Measurements from ENCODE around the gene ZNF740. TPM values are rescaled to one million over a fixed set of nuclear protein-coding genes. Genes with fewer than 3 reads are reported as not detected.
A peak's percentile ranks its signal among the peaks of the same experiment; 100 is the strongest.

The ZNF740 gene
- polyA plus RNA-seq, 2 donors, result 4.7 to 5.3 TPM

DNA sequence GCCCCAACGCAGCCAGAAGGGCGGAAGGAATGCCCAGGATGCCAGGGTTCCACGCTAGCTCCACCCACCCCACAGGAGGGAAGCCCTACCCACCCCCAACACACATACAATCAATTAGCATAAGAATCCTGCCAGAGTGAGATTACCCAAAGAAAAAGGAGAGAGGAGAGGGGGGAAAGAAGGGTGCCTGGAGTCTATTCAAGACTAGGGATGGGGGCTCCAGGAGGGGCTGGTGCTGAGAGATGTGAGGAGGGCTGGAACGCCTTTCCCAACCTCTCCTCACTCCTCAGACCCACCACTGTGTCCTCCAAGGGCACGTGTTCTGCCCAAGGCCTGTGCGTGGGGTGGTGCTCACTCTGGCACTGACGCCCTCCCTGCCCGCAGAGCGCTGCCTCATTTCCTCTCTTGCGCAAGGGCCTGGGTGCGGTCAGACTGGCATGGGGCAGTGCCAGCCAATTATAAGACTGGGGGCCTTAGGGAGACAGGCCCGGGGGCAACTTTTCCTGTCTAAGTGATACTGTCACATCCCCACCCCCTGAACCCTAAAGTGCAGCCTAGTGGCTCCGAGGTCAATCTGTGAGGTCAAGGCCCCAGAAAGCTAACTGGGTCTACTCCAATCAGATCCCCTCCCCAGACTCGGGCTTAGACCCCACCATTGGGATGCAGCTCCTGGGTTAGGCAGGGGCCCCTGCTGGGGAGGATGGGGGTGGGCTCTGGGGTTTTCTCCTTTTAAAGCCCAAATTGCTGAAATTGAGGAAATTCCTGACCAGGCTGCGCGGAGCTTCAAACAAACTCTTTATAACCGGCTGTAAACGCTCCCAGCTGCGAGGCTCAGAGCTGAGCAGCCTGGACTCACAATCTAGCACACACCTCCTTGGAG lies 36.8 kb downstream of the ZNF740 start:
- WGBS, 2 donors, result 42 to 51% methylated on average over 19 of the region's 19 CpGs
- Histone ChIP-seq H3K4me3 (ENCODE audit: low read depth in 1 of 2, low read length in 2 of 2) (peak overlapping the region; percentile 11 to 75), H3K4me1 (ENCODE audit: control insufficient read depth in 2 of 2, insufficient read depth in 2 of 2, low read length in 1 of 2) (peaks cover 8 to 20% of the 10 kb centered on the region in 2 donors), H3K27me3 (ENCODE audit: control insufficient read depth in 1 of 2, insufficient read depth in 2 of 2, low read length in 2 of 2) (no peaks in the 10 kb centered on the region), H3K9me3 (ENCODE audit: control insufficient read depth in 2 of 2, insufficient read depth in 1 of 2, low read depth in 1 of 2, low read length in 1 of 2) (no peaks in the 10 kb centered on the region), H3K36me3 (ENCODE audit: control insufficient read depth in 2 of 2, insufficient read depth in 2 of 2, low read length in 1 of 2) (peaks cover 18 to 31% of the 10 kb centered on the region in 2 donors), H3K27ac (ENCODE audit: low read depth in 2 of 2, low read length in 1 of 2) (peak overlapping the region; percentile 99 to 100)

DNA sequence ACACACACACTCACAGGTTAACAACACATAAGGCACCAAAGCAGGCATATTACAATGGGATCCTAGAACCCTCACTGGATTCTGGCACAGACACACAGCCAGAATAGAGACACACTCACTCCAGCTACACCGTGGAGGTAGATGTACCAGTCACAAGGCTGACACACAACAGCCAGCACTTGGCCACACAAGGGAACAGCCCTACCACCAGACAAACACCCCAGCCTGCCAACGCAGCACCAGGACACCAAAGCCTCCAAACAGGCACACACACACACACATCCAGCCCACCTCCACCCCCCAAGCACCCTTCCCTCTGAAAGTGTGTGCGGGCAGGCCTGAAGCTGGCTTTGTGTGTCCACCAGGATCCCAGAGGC lies 37.4 kb downstream of the ZNF740 start:
- Histone ChIP-seq H3K4me1 (ENCODE audit: control insufficient read depth in 2 of 2, insufficient read depth in 2 of 2, low read length in 1 of 2) (peaks cover 8 to 26% of the 10 kb centered on the region in 2 donors), H3K27me3 (ENCODE audit: control insufficient read depth in 1 of 2, insufficient read depth in 2 of 2, low read length in 2 of 2) (no peaks in the 10 kb centered on the region), H3K27ac (ENCODE audit: low read depth in 2 of 2, low read length in 1 of 2) (peak overlapping the region; percentile 99 to 100), H3K4me3 (ENCODE audit: low read depth in 1 of 2, low read length in 2 of 2) (peak overlapping the region; percentile 11 to 75), H3K9me3 (ENCODE audit: control insufficient read depth in 2 of 2, insufficient read depth in 1 of 2, low read depth in 1 of 2, low read length in 1 of 2) (no peaks in the 10 kb centered on the region), H3K36me3 (ENCODE audit: control insufficient read depth in 2 of 2, insufficient read depth in 2 of 2, low read length in 1 of 2) (peaks cover 17 to 27% of the 10 kb centered on the region in 2 donors)
- 40% methylated on average over 3 of the region's 3 CpGs for WGBS, 2 donors

DNA sequence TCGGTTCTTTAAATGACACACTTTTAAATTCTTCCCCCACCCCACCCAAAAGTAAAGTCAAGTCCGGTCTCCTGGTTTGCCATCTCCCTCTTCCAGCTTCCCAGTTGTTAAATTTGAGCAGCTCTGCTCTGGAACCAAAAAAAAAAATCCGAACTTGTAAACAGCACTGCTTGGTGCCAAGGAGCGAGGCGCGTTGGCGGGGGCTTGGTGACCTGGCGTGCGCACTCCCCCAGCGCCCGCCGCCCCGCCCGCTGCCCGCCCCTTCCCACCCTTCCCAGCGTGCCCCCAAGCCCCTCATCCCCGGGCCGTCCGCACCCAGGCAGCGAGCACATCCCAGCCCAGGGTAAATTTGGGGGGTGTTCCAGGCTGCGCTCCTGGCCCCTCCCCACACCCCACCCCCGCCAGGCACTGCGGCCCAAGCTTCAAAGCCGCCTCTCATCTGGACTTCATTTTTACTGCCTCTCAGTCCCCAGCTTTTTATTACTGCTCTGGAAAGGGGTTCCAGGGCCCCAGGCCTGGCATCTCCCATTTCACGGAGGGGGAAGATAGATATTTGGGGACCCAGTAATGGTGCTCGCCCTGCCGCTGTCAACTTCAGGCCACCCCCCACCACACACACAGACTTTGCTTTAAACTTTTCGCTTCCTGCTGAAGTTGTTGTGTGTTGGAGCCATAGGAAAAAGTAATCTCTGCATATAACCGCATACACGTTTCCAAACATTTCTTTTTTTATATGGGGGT lies 38.2 kb downstream of the ZNF740 start:
- 19 to 35% methylated on average over 29 to 30 of the region's 30 CpGs for WGBS, 2 donors
- Histone ChIP-seq H3K4me1 (ENCODE audit: control insufficient read depth in 2 of 2, insufficient read depth in 2 of 2, low read length in 1 of 2) (peaks cover 12 to 33% of the 10 kb centered on the region in 2 donors), H3K9me3 (ENCODE audit: control insufficient read depth in 2 of 2, insufficient read depth in 1 of 2, low read depth in 1 of 2, low read length in 1 of 2) (no peaks in the 10 kb centered on the region), H3K27me3 (ENCODE audit: control insufficient read depth in 1 of 2, insufficient read depth in 2 of 2, low read length in 2 of 2) (no peaks in the 10 kb centered on the region), H3K4me3 (ENCODE audit: low read depth in 1 of 2, low read length in 2 of 2) (peak overlapping the region; percentile 72 to 75), H3K36me3 (ENCODE audit: control insufficient read depth in 2 of 2, insufficient read depth in 2 of 2, low read length in 1 of 2) (peaks cover 17 to 19% of the 10 kb centered on the region in 2 donors), H3K27ac (ENCODE audit: low read depth in 2 of 2, low read length in 1 of 2) (peak overlapping the region; percentile 99 to 100)

DNA sequence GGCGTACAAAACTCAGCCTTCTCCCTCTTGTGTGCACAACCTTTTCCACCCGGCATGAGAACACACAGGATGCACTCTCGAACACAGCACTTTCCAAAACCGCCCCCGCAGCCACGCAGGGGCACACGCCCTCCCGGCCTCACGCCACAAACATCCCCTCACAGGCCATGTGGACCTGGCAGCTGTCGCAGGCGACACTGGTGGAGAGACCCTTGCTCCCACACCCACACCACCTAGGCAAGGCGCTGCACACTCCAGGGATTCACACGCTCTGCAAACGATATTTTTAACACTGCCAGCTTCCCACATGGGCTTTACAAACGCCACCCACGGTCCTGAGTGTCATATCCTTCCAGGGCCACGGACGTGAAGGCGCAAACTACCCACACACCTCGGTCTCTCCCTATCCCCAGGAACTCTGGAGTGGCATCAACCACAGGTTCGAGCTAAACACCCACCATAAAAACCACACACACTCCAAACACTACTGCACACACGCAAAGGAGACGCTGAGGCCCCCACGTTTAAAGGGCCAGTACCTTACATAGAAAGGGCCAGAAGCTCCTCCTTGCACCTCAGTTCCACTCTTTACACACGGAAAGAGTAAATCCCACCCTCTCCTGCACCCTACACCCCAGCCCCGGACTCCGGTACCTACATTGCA lies 38.9 kb downstream of the ZNF740 start:
- no peaks in the 10 kb centered on the region for H3K27me3 ChIP-seq (ENCODE audit: control insufficient read depth in 1 of 2, insufficient read depth in 2 of 2, low read length in 2 of 2)
- WGBS, 2 donors, result 2 to 5% methylated on average over 27 of the region's 27 CpGs
- H3K27ac ChIP-seq (ENCODE audit: low read depth in 2 of 2, low read length in 1 of 2), result peak overlapping the region; percentile 99 to 100
- H3K4me3 ChIP-seq (ENCODE audit: low read depth in 1 of 2, low read length in 2 of 2), result peak overlapping the region; percentile 72 to 75
- peaks cover 12 to 36% of the 10 kb centered on the region in 2 donors for H3K4me1 ChIP-seq (ENCODE audit: control insufficient read depth in 2 of 2, insufficient read depth in 2 of 2, low read length in 1 of 2)
- H3K9me3 ChIP-seq (ENCODE audit: control insufficient read depth in 2 of 2, insufficient read depth in 1 of 2, low read depth in 1 of 2, low read length in 1 of 2), result no peaks in the 10 kb centered on the region
- H3K36me3 ChIP-seq (ENCODE audit: control insufficient read depth in 2 of 2, insufficient read depth in 2 of 2, low read length in 1 of 2), result peaks cover 12 to 13% of the 10 kb centered on the region in 2 donors

DNA sequence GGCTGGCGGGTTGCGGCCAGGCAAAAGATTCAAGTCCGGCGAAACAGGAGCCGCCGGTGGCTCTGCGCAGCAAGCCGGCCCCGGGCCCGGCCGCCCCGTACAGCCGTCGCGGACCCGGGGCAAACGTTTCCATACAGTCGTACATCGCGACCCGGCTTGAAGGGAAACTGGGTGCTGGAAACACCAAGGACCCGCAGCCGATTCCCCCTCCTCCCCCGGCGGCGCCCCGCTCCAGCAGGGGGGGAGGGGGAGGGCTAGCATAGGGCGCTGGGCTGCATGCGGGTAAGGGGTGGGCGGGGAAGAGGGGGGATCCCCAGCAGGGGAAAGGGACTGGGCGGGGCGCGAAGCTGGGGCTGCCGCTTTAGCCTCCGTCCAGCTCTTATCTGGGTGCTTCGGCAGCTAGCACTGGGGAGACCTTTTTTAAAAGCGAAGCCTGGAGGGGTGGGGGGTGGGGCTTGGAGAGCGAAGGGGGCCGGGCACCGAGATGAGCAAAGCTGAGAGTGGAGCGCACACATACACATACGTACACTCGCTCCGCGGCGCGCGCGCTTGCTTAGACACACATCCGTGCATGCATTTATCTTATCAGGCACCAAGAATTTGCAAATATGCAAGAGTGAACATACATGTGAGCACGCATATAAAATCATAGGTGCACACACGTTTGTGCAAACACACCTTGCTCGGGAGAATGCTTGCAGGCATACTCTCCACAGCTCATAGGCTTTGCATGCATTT lies 39.6 kb downstream of the ZNF740 start:
- WGBS, 2 donors, result 0 to 1% methylated on average over 45 to 53 of the region's 53 CpGs

DNA sequence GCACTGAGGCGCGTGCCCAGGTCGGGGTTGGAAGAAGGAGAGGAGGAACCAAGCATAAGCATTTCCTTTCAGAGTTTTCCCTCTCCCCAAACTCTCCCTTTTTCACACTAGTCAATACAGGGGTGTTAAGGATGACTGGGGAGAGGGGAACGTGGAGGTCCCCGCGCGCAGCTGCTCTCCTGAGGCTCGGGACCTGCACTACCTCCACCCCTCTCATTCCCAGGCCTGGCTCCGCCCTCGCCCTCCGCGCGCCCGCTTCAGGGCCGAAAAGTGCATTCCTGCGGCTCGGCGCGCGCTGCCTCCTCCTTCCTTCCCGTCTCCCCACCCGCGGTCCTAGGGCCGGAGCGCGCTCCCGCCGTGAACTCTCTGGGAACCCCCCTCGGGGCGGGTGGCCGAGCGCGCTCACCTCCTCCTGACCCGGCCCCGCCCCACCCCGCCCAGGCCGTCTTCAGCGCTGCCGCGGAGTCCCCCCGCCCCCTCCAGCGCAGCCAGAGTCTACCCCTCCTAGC lies 40.2 kb downstream of the ZNF740 start:
- H3K4me1 ChIP-seq (ENCODE audit: control insufficient read depth in 2 of 2, insufficient read depth in 2 of 2, low read length in 1 of 2), result peaks cover 15 to 42% of the 10 kb centered on the region in 2 donors
- H3K4me3 ChIP-seq (ENCODE audit: low read depth in 1 of 2, low read length in 2 of 2), result peak overlapping the region; percentile 72 to 75
- H3K27me3 ChIP-seq (ENCODE audit: control insufficient read depth in 1 of 2, insufficient read depth in 2 of 2, low read length in 2 of 2), result no peaks in the 10 kb centered on the region
- WGBS, 2 donors, result 0% methylated on average over 27 to 42 of the region's 42 CpGs
- peaks cover 0 to under 1% of the 10 kb centered on the region in 2 donors for H3K36me3 ChIP-seq (ENCODE audit: control insufficient read depth in 2 of 2, insufficient read depth in 2 of 2, low read length in 1 of 2)
- H3K9me3 ChIP-seq (ENCODE audit: control insufficient read depth in 2 of 2, insufficient read depth in 1 of 2, low read depth in 1 of 2, low read length in 1 of 2), result no peaks in the 10 kb centered on the region
- peak overlapping the region; percentile 99 to 100 for H3K27ac ChIP-seq (ENCODE audit: low read depth in 2 of 2, low read length in 1 of 2)

More for the DNA sequence above, 39.6 kb downstream of the ZNF740 start:
- Histone ChIP-seq H3K36me3 (ENCODE audit: control insufficient read depth in 2 of 2, insufficient read depth in 2 of 2, low read length in 1 of 2) (peaks cover 6% of the 10 kb centered on the region in 2 donors), H3K27ac (ENCODE audit: low read depth in 2 of 2, low read length in 1 of 2) (peak overlapping the region; percentile 99 to 100), H3K4me1 (ENCODE audit: control insufficient read depth in 2 of 2, insufficient read depth in 2 of 2, low read length in 1 of 2) (peaks cover 12 to 40% of the 10 kb centered on the region in 2 donors), H3K9me3 (ENCODE audit: control insufficient read depth in 2 of 2, insufficient read depth in 1 of 2, low read depth in 1 of 2, low read length in 1 of 2) (no peaks in the 10 kb centered on the region), H3K27me3 (ENCODE audit: control insufficient read depth in 1 of 2, insufficient read depth in 2 of 2, low read length in 2 of 2) (no peaks in the 10 kb centered on the region), H3K4me3 (ENCODE audit: low read depth in 1 of 2, low read length in 2 of 2) (peak overlapping the region; percentile 72 to 75)

DNA sequence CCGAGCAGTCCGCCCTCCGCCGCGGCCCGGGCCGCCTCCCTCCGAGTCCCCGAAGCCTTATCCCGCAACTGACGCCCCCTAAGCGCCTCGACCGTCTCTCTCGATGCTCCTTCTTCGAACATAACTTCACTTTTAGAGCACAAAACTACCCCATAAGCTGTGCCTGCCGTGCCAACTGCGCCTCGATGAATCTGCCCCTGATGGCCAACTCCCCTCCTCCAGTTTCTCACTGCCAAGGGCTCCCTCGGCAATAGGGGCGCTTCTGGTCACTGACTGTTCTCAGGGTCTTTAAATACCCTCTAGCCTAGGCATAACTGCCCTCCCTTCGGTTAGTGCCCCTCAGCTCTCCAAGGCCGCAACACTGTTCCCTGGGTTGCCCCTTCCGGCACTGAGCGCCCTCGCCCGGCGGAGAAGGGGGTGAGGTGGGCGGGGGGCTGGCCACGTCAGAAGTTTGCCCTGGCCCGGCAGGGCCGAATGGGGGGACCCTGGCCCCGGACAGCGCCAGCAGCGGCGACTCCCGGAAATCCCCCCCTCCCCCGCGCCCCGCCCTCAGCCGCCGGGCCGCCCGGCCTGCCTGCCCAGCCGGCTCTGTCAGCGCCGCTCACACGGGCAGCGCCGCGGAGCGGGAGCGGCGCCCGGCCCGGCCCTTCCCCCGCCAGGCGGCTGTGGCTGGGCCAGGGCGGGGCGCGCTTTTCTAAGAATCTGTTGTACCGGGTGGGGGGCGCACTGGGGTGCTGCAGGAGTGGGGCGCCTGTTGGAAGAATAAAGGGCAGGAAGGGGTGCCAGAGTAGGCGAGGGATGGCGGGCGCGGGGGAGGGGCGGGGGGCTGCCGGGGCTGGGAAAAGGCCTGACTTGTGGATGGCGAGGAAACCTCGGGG lies 40.9 kb downstream of the ZNF740 start:
- H3K4me3 ChIP-seq (ENCODE audit: low read depth in 1 of 2, low read length in 2 of 2), result peak overlapping the region; percentile 58 to 75
- H3K36me3 ChIP-seq (ENCODE audit: control insufficient read depth in 2 of 2, insufficient read depth in 2 of 2, low read length in 1 of 2), result no peaks in the 10 kb centered on the region
- peak overlapping the region; percentile 99 to 100 for H3K27ac ChIP-seq (ENCODE audit: low read depth in 2 of 2, low read length in 1 of 2)
- H3K4me1 ChIP-seq (ENCODE audit: control insufficient read depth in 2 of 2, insufficient read depth in 2 of 2, low read length in 1 of 2), result peaks cover 15 to 39% of the 10 kb centered on the region in 2 donors
- H3K27me3 ChIP-seq (ENCODE audit: control insufficient read depth in 1 of 2, insufficient read depth in 2 of 2, low read length in 2 of 2), result no peaks in the 10 kb centered on the region
- H3K9me3 ChIP-seq (ENCODE audit: control insufficient read depth in 2 of 2, insufficient read depth in 1 of 2, low read depth in 1 of 2, low read length in 1 of 2), result no peaks in the 10 kb centered on the region
- WGBS, 2 donors, result 1% methylated on average over 63 to 72 of the region's 72 CpGs

DNA sequence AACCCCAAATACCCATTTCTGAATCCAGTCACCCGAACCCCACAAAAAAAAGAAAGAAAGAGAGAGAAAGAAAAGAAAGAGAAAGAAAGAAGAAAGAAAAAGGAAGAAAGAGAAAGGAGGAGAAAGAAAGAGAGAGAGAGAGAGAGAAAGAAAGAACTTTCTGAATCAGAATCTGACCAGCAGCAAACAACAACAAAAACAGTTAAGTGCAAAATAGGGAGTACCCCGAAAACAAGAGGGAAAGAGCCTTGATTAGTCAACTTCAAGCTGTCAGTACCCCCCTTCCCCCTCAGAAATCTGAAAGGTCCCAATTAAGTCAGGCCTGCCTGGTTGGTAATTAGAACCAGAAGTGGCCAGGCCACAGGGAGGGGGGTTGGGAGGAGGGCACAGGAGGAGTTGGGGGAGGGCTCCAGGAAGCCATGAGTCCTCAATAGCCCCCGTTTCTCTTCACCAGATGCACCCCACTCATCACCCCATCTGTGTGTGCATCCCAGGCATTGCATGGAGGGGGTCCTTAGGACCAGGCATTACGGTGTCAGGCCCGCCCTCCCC lies 41.7 kb downstream of the ZNF740 start:
- peak overlapping the region in 1 of 2 donors; percentile 75 for H3K4me3 ChIP-seq (ENCODE audit: low read depth in 1 of 2, low read length in 2 of 2)
- no peaks in the 10 kb centered on the region for H3K9me3 ChIP-seq (ENCODE audit: control insufficient read depth in 2 of 2, insufficient read depth in 1 of 2, low read depth in 1 of 2, low read length in 1 of 2)
- no peaks in the 10 kb centered on the region for H3K27me3 ChIP-seq (ENCODE audit: control insufficient read depth in 1 of 2, insufficient read depth in 2 of 2, low read length in 2 of 2)
- H3K36me3 ChIP-seq (ENCODE audit: control insufficient read depth in 2 of 2, insufficient read depth in 2 of 2, low read length in 1 of 2), result peaks cover 0 to 3% of the 10 kb centered on the region in 2 donors
- H3K27ac ChIP-seq (ENCODE audit: low read depth in 2 of 2, low read length in 1 of 2), result peak overlapping the region; percentile 99 to 100
- peaks cover 11 to 38% of the 10 kb centered on the region in 2 donors for H3K4me1 ChIP-seq (ENCODE audit: control insufficient read depth in 2 of 2, insufficient read depth in 2 of 2, low read length in 1 of 2)
- 32 to 33% methylated on average over 5 of the region's 5 CpGs for WGBS, 2 donors
